Measurements from ENCODE around the gene OPRL1.
A peak's percentile ranks its signal among the peaks of the same experiment; 100 is the strongest.
"Not testable (repeated sequence)": the region's sequence is repeated elsewhere in the genome, so short reads cannot be mapped to it uniquely, and the experiment has no call there.

Gene OPRL1

GRCh38 chr20:64119681-64120341 lies 39.9 kb downstream of the OPRL1 start:
- H3K9ac ChIP-seq (ENCODE audit: low read length): peak overlapping the region; percentile 32; the same call in 1 of the 2 replicates
- no peaks in the 10 kb centered on the region for H3K79me2 ChIP-seq (ENCODE audit: insufficient read depth, low read length)
- H3F3A ChIP-seq (ENCODE audit: insufficient read depth): no peaks in the 10 kb centered on the region
- TF ChIP-seq EZH2phosphoT487 (conservative IDR thresholded peaks at IDR 0.05; ENCODE audit: low read length) (no peak), CTCF (IDR thresholded peaks at IDR 0.05; ENCODE audit: insufficient read depth, low read length, poor library complexity, severe bottlenecking) (no peak)
- peak overlapping the region; percentile 29 for H3K4me2 ChIP-seq (ENCODE audit: low read depth, low read length, poor library complexity, severe bottlenecking)
- no peak overlapping the region for H3K4me3 ChIP-seq (ENCODE audit: insufficient read depth, low read length, poor library complexity, severe bottlenecking)
- H3K9me3 ChIP-seq (ENCODE audit: insufficient read depth, low read length): no peaks in the 10 kb centered on the region
- no peaks in the 10 kb centered on the region for H3K27me3 ChIP-seq (ENCODE audit: low read length)
- no peaks in the 10 kb centered on the region for H3K9me2 ChIP-seq (replicated peaks; ENCODE audit: insufficient read depth, low read length)
- H3K36me3 ChIP-seq (ENCODE audit: low read length): no peaks in the 10 kb centered on the region
- H3K27ac ChIP-seq (ENCODE audit: low read depth, low read length): no peak overlapping the region
- H2AFZ ChIP-seq (ENCODE audit: low read depth, low read length, severe bottlenecking): peak overlapping the region; percentile 78
- no peaks in the 10 kb centered on the region for H4K20me1 ChIP-seq (ENCODE audit: low read depth, low read length)

- Histone ChIP-seq H3K9me3 (ENCODE audit: insufficient read depth, low read length) (no peaks in the 10 kb centered on the region), H3K4me2 (ENCODE audit: low read depth, low read length, poor library complexity, severe bottlenecking) (no peak overlapping the region), H3K4me3 (ENCODE audit: insufficient read depth, low read length, poor library complexity, severe bottlenecking) (no peak overlapping the region), H4K20me1 (ENCODE audit: low read depth, low read length) (no peaks in the 10 kb centered on the region), H3K79me2 (ENCODE audit: insufficient read depth, low read length) (no peaks in the 10 kb centered on the region), H3K36me3 (ENCODE audit: low read length) (no peaks in the 10 kb centered on the region), H3F3A (ENCODE audit: insufficient read depth) (no peaks in the 10 kb centered on the region), H3K9me2 (replicated peaks; ENCODE audit: insufficient read depth, low read length) (no peaks in the 10 kb centered on the region), H3K27me3 (ENCODE audit: low read length) (no peaks in the 10 kb centered on the region), H3K9ac (ENCODE audit: low read length) (no peak overlapping the region), H2AFZ (ENCODE audit: low read depth, low read length, severe bottlenecking) (no peak overlapping the region), H3K27ac (ENCODE audit: low read depth, low read length) (no peak overlapping the region)
- no peak for TF ChIP-seq EZH2phosphoT487 (conservative IDR thresholded peaks at IDR 0.05; ENCODE audit: low read length)
- TF ChIP-seq CTCF (IDR thresholded peaks at IDR 0.05; ENCODE audit: insufficient read depth, low read length, poor library complexity, severe bottlenecking): no peak
Observed at GRCh38 chr20:64121586-64121985, 41.7 kb downstream of the OPRL1 start.

GRCh38 chr20:64122927-64123326 lies 43.0 kb downstream of the OPRL1 start:
- not testable (repeated sequence) for H3K4me3 ChIP-seq (ENCODE audit: insufficient read depth, low read length, poor library complexity, severe bottlenecking); H4K20me1 ChIP-seq (ENCODE audit: low read depth, low read length)

GRCh38 chr20:64123517-64123916 lies 43.6 kb downstream of the OPRL1 start:
- not testable (repeated sequence) for H3K27me3 ChIP-seq (ENCODE audit: low read length); H3K4me3 ChIP-seq (ENCODE audit: insufficient read depth, low read length, poor library complexity, severe bottlenecking); H3K27ac ChIP-seq (ENCODE audit: low read depth, low read length); H4K20me1 ChIP-seq (ENCODE audit: low read depth, low read length); H2AFZ ChIP-seq (ENCODE audit: low read depth, low read length, severe bottlenecking); H3K9me3 ChIP-seq (ENCODE audit: insufficient read depth, low read length); H3K9ac ChIP-seq (ENCODE audit: low read length); H3K79me2 ChIP-seq (ENCODE audit: insufficient read depth, low read length); H3K9me2 ChIP-seq (replicated peaks; ENCODE audit: insufficient read depth, low read length); H3K36me3 ChIP-seq (ENCODE audit: low read length); H3F3A ChIP-seq (ENCODE audit: insufficient read depth); H3K4me2 ChIP-seq (ENCODE audit: low read depth, low read length, poor library complexity, severe bottlenecking)

More at GRCh38 chr20:64122927-64123326, 43.0 kb downstream of the OPRL1 start:
- H3K9ac ChIP-seq (ENCODE audit: low read length); H3K9me3 ChIP-seq (ENCODE audit: insufficient read depth, low read length); H3K36me3 ChIP-seq (ENCODE audit: low read length); H3K27me3 ChIP-seq (ENCODE audit: low read length); H2AFZ ChIP-seq (ENCODE audit: low read depth, low read length, severe bottlenecking); H3K27ac ChIP-seq (ENCODE audit: low read depth, low read length); H3F3A ChIP-seq (ENCODE audit: insufficient read depth); H3K9me2 ChIP-seq (replicated peaks; ENCODE audit: insufficient read depth, low read length); H3K4me2 ChIP-seq (ENCODE audit: low read depth, low read length, poor library complexity, severe bottlenecking); H3K79me2 ChIP-seq (ENCODE audit: insufficient read depth, low read length): not testable (repeated sequence)
